ENCODE measurements around the gene HS3ST3A1.

HS3ST3A1 gene

GRCh38 chr17:13594310-13594709 is 7.4 kb downstream of the HS3ST3A1 start:
- no peak for DNase-seq (ENCODE audit: low spot score)
- TF ChIP-seq CTCF (IDR thresholded peaks at IDR 0.05) = no peak
- H3K27ac ChIP-seq = no peak overlapping the region

GRCh38 chr17:13593757-13594156 is 8.0 kb downstream of the HS3ST3A1 start:
- no peak for TF ChIP-seq CTCF (IDR thresholded peaks at IDR 0.05)
- H3K4me3 ChIP-seq = no peak overlapping the region
- no peak overlapping the region for H3K27ac ChIP-seq
- DNase-seq (ENCODE audit: low spot score) = no peak

More at GRCh38 chr17:13594310-13594709, 7.4 kb downstream of the HS3ST3A1 start:
- H3K4me3 ChIP-seq = no peak overlapping the region

GRCh38 chr17:13593021-13593751 is 8.5 kb downstream of the HS3ST3A1 start:
- no peak overlapping the region for H3K27ac ChIP-seq
- no peak for DNase-seq (ENCODE audit: low spot score)
- TF ChIP-seq CTCF (IDR thresholded peaks at IDR 0.05) = no peak
- no peak overlapping the region for H3K4me3 ChIP-seq

GRCh38 chr17:13592427-13592826 is 9.3 kb downstream of the HS3ST3A1 start:
- no peak for TF ChIP-seq CTCF (IDR thresholded peaks at IDR 0.05)
- H3K27ac ChIP-seq = no peak overlapping the region
- DNase-seq (ENCODE audit: low spot score) = no peak
- no peak overlapping the region for H3K4me3 ChIP-seq

- no peak for DNase-seq (ENCODE audit: low spot score)
- H3K27ac ChIP-seq = no peak overlapping the region
- no peak for TF ChIP-seq CTCF (IDR thresholded peaks at IDR 0.05)
- no peak overlapping the region for H3K4me3 ChIP-seq
These were observed 11.3 kb downstream of the HS3ST3A1 start for GRCh38 chr17:13590441-13590840.

- DNase-seq (ENCODE audit: low spot score) = no peak
- TF ChIP-seq CTCF (IDR thresholded peaks at IDR 0.05) = no peak
- Histone ChIP-seq H3K27ac (no peak overlapping the region), H3K4me3 (no peak overlapping the region)
These were observed 12.1 kb downstream of the HS3ST3A1 start for GRCh38 chr17:13589658-13590057.
